K562 (cell line): ENCODE results near the gene SUMF2. TPM values are rescaled to one million over a fixed set of nuclear protein-coding genes. Genes with fewer than 3 reads are reported as not detected.

Experiments
- ARNT ChIP-seq, 2 experiments: fragments of 450-650 bp; IDR thresholded peaks; 2 replicates each; pipeline ENCODE4 v1.6.1; 2016; ENCODE audit warnings: mild to moderate bottlenecking in 1 of 2
- HDGF ChIP-seq: fragments of 450-650 bp; IDR thresholded peaks from 2 replicates; pipeline ENCODE4 v1.6.1; 2016
- MLLT1 ChIP-seq, 2 experiments: fragments of 450-650 bp; IDR thresholded peaks; 2 replicates each; pipeline ENCODE4 v1.6.1; 2016
- PML ChIP-seq: IDR thresholded peaks from 2 replicates; pipeline ENCODE4 v1.6.1; 2012; ENCODE audit warnings: low read length, inconsistent platforms
- SRF ChIP-seq, 2 experiments: fragments of 250-450, 450-650 bp in 1 of 2; sonication (Bioruptor Pico) in 1 of 2; sonication (generic) in 1 of 2; formaldehyde crosslinking; IDR thresholded peaks; 2 replicates each; pipeline versions ENCODE4 v1.5.0 to v1.5.1; 2020 to 2022; ENCODE audit warnings: mild to moderate bottlenecking in 1 of 2, missing genetic modification reagents in 1 of 2
- ZBED1 ChIP-seq: IDR thresholded peaks from 2 replicates; pipeline ENCODE4 v1.6.1; 2014
- ZBTB43 ChIP-seq: sonication (generic); formaldehyde crosslinking; IDR thresholded peaks from 2 replicates; pipeline ENCODE4 v1.8.0; 2023; ENCODE audit warnings: mild to moderate bottlenecking, missing genetic modification reagents
- ZNF175 ChIP-seq: fragments of 200-800 bp; sonication (Bioruptor generic); IDR thresholded peaks from 2 replicates; pipeline ENCODE4 v1.6.1; 2016; ENCODE audit warnings: low read depth, mild to moderate bottlenecking, missing genetic modification characterization, missing compliant biosample characterization
- ZNF431 ChIP-seq: sonication (generic); formaldehyde crosslinking; IDR thresholded peaks from 2 replicates; pipeline ENCODE4 v1.8.0; 2022; ENCODE audit warnings: mild to moderate bottlenecking, missing genetic modification reagents
- ZNF740 ChIP-seq, 3 experiments: fragments of 200-800 bp in 1 of 3; sonication (Bioruptor generic) in 1 of 3; sonication (generic) in 1 of 3; formaldehyde crosslinking in 1 of 3; IDR thresholded peaks; 2 replicates each; pipeline versions ENCODE4 v1.6.1 to v1.8.0; 2016 to 2022; ENCODE audit warnings: mild to moderate bottlenecking in 2 of 3, missing compliant biosample characterization in 2 of 3, missing genetic modification characterization in 2 of 3, missing genetic modification reagents in 1 of 3
- polyA plus RNA-seq, 8 experiments: library from polyadenylated mRNA; depleted of rRNA in 4 of 8; stranded (reverse) in 5 of 8; unstranded in 3 of 8; fragments of >200 nt; fragmentation: Nextera tagmentation in 2 of 8; fragmentation: Illumina TruSeq in 1 of 8; extraction: Ambion mirVana in 2 of 8; extraction: Trizol in 1 of 8; gene quantifications; 2 replicates each; pipeline versions ENCODE4 v1.2.1 to v1.2.3, GENCODE V29; 2011 to 2014; ENCODE audit warnings: inconsistent platforms in 1 of 8, missing spikeins in 1 of 8
- total RNA-seq, 7 experiments: library from RNA; depleted of rRNA in 6 of 7; stranded (reverse); fragments of >200 nt in 6 of 7; fragmentation: Illumina TruSeq in 2 of 7; extraction: Trizol in 2 of 7; gene quantifications; 2 replicates each; pipeline versions ENCODE4 v1.2.1 to v1.2.3, GENCODE V29; 2011 to 2021; ENCODE audit warnings: low replicate concordance in 1 of 7
- TF ChIP-seq, protein P1 (sequence below): sonication (generic); formaldehyde crosslinking; IDR thresholded peaks from 2 replicates; pipeline ENCODE4 v1.8.0; 2022; ENCODE audit warnings: mild to moderate bottlenecking, missing genetic modification reagents
- TF ChIP-seq, protein P2 (sequence below), 2 experiments: IDR thresholded peaks; 2 replicates each; pipeline ENCODE4 v1.6.1; 2012; ENCODE audit warnings: improper control_type of control experiment in 2 of 2, low read depth in 2 of 2, low read length in 2 of 2, borderline replicate concordance in 1 of 2
- TF ChIP-seq, protein P3 (sequence below): fragments of 250-450 bp; sonication (Bioruptor Pico); IDR thresholded peaks from 2 replicates; pipeline ENCODE4 v1.5.0; 2021; ENCODE audit warnings: mild to moderate bottlenecking, moderate library complexity

Gene SUMF2
- total and polyA plus RNA-seq, 9 of the 15 experiments (the other 6 are each of a cell fraction or from before 2014, with no cell fraction given) = 39.0 to 113 (median 67.7) TPM

DNA sequence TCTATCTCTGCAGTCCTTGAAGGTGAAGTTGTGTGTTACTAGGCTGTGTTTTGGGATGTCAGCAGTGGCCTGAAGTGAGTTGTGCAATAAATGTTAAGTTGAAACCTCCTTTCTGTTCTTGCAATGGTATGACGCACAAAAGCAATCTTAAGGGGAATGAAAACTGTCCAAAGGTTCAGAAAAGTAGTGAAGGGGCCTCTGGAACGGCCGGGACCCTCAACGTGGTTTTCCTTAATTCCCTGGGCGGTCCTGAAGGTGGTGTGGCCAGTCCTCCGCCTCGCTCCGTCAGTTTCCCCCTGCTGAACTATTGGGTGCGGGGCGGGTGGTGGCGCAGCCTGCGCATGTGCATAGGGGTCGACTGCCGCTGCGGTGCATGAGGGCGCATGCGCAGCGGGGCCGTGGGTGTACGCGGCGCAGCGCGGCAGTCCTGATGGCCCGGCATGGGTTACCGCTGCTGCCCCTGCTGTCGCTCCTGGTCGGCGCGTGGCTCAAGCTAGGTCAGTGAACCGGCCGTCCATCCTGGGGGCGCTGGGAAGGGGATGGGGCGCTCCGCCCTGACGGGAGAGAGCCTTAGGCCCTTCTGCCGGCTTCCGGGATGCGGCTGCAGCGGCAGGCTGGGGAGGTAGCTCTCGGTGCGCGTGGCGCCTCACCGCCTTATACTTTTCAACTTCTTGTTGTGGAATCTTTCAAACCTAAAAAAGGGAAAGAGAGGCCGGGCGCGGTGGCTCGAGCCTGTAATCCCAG is at the start of gene SUMF2 (continued):
- TF ChIP-seq, protein P1, sequence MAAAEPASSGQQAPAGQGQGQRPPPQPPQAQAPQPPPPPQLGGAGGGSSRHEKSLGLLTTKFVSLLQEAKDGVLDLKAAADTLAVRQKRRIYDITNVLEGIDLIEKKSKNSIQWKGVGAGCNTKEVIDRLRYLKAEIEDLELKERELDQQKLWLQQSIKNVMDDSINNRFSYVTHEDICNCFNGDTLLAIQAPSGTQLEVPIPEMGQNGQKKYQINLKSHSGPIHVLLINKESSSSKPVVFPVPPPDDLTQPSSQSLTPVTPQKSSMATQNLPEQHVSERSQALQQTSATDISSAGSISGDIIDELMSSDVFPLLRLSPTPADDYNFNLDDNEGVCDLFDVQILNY = 0 out of 2 replicates have a peak, but pooled peaks have one; percentile 37
- TF ChIP-seq, protein P2, sequence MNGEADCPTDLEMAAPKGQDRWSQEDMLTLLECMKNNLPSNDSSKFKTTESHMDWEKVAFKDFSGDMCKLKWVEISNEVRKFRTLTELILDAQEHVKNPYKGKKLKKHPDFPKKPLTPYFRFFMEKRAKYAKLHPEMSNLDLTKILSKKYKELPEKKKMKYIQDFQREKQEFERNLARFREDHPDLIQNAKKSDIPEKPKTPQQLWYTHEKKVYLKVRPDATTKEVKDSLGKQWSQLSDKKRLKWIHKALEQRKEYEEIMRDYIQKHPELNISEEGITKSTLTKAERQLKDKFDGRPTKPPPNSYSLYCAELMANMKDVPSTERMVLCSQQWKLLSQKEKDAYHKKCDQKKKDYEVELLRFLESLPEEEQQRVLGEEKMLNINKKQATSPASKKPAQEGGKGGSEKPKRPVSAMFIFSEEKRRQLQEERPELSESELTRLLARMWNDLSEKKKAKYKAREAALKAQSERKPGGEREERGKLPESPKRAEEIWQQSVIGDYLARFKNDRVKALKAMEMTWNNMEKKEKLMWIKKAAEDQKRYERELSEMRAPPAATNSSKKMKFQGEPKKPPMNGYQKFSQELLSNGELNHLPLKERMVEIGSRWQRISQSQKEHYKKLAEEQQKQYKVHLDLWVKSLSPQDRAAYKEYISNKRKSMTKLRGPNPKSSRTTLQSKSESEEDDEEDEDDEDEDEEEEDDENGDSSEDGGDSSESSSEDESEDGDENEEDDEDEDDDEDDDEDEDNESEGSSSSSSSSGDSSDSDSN (IDR thresholded peaks at IDR 0.05; ENCODE audit: borderline replicate concordance in 1 of 2, low read depth in 2 of 2, low read length in 2 of 2) = peak in 1 of 2 experiments; percentile 86; a peak in 1 of 4 replicates
- TF ChIP-seq PML = peak; percentile 63; the same call in 1 of the 2 replicates
- peak; percentile 78 for TF ChIP-seq ZBED1
- TF ChIP-seq ZNF431 (CRISPR knock-in tag) = peak; percentile 57; the same call in 1 of the 2 replicates
- peak in 1 of 2 experiments; percentile 21; a peak in 1 of 4 replicates for TF ChIP-seq SRF (CRISPR knock-in tag; IDR thresholded peaks at IDR 0.05)
- TF ChIP-seq HDGF = no peak
- TF ChIP-seq ZBTB43 (CRISPR knock-in tag) = no peak
- TF ChIP-seq ZNF175 (CRISPR knock-in tag) = no peak
- TF ChIP-seq, protein P3, sequence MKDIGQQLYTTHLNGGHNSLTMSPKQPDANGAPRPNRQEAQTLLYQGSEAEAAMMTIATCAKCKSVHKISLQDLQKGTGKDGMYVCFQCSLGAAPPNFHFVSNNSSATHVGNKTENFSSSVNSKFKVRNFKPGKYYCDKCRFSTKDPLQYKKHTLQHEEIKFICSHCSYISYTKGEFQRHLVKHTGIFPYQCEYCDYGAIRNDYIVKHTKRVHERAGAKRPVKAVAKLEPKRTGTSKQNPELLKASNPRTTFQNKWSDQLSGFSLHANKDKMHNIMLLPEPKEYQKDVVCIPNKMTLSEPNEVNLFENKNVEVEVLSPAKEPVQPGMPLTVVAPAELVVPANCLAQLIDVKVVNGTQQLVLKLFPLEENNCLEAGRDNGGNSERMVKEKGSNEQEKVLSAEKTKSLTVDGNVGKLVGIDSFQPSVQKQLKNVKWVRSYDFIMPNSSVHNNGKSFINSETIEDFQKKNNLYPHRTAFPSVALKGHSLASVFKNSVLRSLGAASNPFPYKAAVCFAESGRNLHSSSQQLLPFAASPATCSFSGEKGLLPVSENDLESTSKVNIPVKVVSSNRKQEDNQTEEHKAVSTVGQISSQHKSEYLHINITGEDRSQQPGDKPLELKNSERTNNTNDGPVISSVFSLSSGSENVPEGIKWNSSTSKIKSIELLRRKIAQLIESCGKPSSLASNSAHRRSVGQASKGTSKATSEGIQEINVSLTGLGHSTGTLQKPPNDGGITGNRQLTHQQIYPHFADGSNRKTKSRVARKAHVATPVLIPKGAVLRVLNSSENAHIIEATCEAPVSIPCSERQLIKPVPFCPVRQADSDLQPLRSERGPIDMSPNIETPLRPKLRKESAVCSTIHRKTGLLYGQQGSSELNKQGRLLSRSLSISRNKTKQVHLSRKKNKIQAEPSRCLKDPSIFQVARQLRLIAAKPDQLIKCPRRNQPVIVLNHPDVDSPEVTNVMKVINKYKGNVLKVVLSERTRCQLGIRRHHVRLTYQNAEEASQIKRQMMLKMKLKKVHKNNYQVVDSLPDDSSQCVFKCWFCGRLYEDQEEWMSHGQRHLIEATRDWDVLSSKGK (CRISPR knock-in tag) = peak; percentile 54; the same call in 1 of the 2 replicates
- peak in 1 of 2 experiments; percentile 41; a peak in 2 of 4 replicates for TF ChIP-seq MLLT1 (IDR thresholded peaks at IDR 0.05)
- TF ChIP-seq ZNF740 (CRISPR knock-in tag; IDR thresholded peaks at IDR 0.05) = no peak
- no peak for TF ChIP-seq ZNF740 (tag; IDR thresholded peaks at IDR 0.05)
- no peak for TF ChIP-seq ARNT (IDR thresholded peaks at IDR 0.05)
